ENCODE measurements around the gene LRRC8A.
A peak's percentile ranks its signal among the peaks of the same experiment; 100 is the strongest.

LRRC8A gene

DNA sequence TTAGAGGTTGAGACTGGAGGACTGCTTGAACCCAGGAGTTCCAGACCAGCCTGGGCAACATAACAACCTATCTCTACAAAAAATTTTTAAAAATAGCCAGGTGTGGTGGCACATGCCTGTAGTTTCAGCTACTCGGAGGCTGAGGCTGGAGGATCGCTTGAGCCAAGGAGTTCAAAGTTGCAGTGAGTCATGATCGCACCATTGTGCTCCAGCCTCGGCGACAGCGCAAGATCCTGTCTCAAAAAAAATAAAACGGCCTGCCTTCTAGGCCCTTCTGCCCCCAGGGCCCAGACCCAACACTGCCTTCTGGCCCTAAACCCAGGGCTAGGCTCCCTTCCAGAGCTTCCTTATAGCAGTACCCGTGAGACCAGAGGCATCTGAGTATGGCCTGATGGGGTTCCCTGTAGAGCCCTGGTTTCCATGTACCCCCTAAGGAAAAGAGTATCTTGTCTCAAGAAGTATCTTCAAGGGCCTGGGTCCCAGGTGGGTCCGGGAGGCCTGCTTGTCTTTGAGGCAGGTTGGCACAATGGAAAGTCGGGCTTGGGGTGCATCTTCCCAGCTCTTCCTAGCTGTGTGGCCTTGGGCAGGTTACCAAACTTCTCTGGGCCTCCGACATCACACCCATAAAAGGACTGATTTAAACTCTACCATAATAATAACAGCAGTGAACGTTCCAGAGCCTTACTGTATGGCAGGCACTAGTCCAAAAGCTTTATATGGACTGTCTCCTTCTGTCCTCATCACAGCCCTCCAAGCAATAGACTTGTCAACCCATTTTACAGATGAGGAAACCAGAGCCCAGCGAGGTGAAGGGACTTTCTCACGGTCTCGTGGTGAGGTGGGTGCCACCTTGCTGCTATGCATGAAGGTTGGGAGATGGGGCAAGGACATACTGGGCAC, 9.6 kb downstream of the LRRC8A start:
- TF ChIP-seq CTCF (IDR thresholded peaks at IDR 0.05) = no peak
- H3K4me3 Mint-ChIP-seq = no peak overlapping the region
- H3K27ac Mint-ChIP-seq = no peak overlapping the region
- peaks cover 4% of the 10 kb centered on the region for H3K27me3 Mint-ChIP-seq (ENCODE audit: low read depth, poor library complexity)
- no peaks in the 10 kb centered on the region for H3K9me3 Mint-ChIP-seq
- H3K36me3 Mint-ChIP-seq (ENCODE audit: low read depth) = peaks cover 32% of the 10 kb centered on the region
- DNase-seq = no peak
- peaks cover 23% of the 10 kb centered on the region for H3K4me1 Mint-ChIP-seq

DNA sequence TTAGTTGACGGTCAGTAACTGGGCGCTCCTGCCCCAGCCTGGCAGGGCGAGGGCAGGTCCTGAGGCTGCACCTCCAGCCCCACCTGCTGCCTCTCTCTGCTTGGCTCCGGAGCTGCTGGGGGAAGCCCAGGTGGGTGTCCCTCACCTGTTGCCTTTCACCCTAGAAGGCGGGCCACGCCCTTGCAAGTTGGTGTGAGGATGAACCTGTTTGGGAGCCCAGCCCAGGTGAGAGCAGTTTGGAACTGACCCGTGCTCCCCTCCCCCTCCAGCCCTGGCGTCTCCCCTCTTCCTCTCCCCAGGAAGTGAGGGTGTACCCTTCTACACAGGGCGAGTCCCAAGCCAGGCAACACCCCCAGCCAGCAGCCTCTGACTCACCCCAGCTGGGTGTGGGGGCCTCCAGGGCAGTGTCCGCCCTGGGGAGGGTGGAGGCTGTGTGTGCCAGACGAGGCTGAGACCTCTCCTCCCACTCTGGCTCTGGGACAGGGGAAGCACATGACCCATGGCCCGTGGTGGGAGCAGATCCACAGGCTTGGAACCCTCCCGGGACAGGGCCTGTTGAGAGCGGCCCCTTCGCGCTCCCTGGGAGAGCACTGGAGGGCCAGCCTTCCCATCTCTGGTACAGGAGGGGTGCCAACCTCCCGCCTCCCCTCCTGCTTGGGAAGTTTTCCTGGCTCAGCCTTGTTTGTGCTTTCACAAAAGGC, 10.4 kb downstream of the LRRC8A start:
- no peak for TF ChIP-seq CTCF (IDR thresholded peaks at IDR 0.05)
- Mint-ChIP-seq H3K27me3 (ENCODE audit: low read depth, poor library complexity) (peaks cover 4% of the 10 kb centered on the region), H3K4me1 (peaks cover 22% of the 10 kb centered on the region), H3K9me3 (no peaks in the 10 kb centered on the region), H3K36me3 (ENCODE audit: low read depth) (peaks cover 33% of the 10 kb centered on the region), H3K4me3 (no peak overlapping the region), H3K27ac (peak overlapping the region; percentile 25)
- DNase-seq = no peak

GRCh38 chr9:128893354-128893753, 11.4 kb downstream of the LRRC8A start:
- no peak for TF ChIP-seq CTCF (IDR thresholded peaks at IDR 0.05)
- H3K36me3 Mint-ChIP-seq (ENCODE audit: low read depth) = peaks cover 23% of the 10 kb centered on the region
- H3K27me3 Mint-ChIP-seq (ENCODE audit: low read depth, poor library complexity) = peaks cover 4% of the 10 kb centered on the region
- H3K4me3 Mint-ChIP-seq = no peak overlapping the region
- DNase-seq = no peak
- no peak overlapping the region for H3K27ac Mint-ChIP-seq
- peaks cover 18% of the 10 kb centered on the region for H3K4me1 Mint-ChIP-seq
- no peaks in the 10 kb centered on the region for H3K9me3 Mint-ChIP-seq

GRCh38 chr9:128894764-128895163, 12.8 kb downstream of the LRRC8A start:
- peaks cover 20% of the 10 kb centered on the region for H3K4me1 Mint-ChIP-seq

GRCh38 chr9:128895556-128895955, 13.6 kb downstream of the LRRC8A start:
- no peaks in the 10 kb centered on the region for H3K9me3 Mint-ChIP-seq
- H3K4me1 Mint-ChIP-seq = peaks cover 22% of the 10 kb centered on the region
- H3K36me3 Mint-ChIP-seq (ENCODE audit: low read depth) = peaks cover 15% of the 10 kb centered on the region
- TF ChIP-seq CTCF (IDR thresholded peaks at IDR 0.05) = no peak
- H3K4me3 Mint-ChIP-seq = no peak overlapping the region
- no peak overlapping the region for H3K27ac Mint-ChIP-seq
- no peak for DNase-seq
- no peaks in the 10 kb centered on the region for H3K27me3 Mint-ChIP-seq (ENCODE audit: low read depth, poor library complexity)

More at GRCh38 chr9:128894764-128895163, 12.8 kb downstream of the LRRC8A start:
- H3K36me3 Mint-ChIP-seq (ENCODE audit: low read depth) = peaks cover 15% of the 10 kb centered on the region
- H3K27me3 Mint-ChIP-seq (ENCODE audit: low read depth, poor library complexity) = no peaks in the 10 kb centered on the region
- H3K9me3 Mint-ChIP-seq = no peaks in the 10 kb centered on the region
- H3K4me3 Mint-ChIP-seq = no peak overlapping the region
- peak overlapping the region; percentile 50 for H3K27ac Mint-ChIP-seq
- TF ChIP-seq CTCF (IDR thresholded peaks at IDR 0.05) = no peak
- no peak for DNase-seq

Measured in nephron progenitor cell (in vitro differentiated cells).